ENCODE data around the gene ARL17A. TPM values are rescaled to one million over a fixed set of nuclear protein-coding genes. Genes with fewer than 3 reads are reported as not detected.
"Not testable (repeated sequence)": the region's sequence is repeated elsewhere in the genome, so short reads cannot be mapped to it uniquely, and the experiment has no call there.

Gene ARL17A
- 10 to 100 TPM; 19.1 to 54.7 (median 29.6) TPM for polyA plus RNA-seq (ENCODE audit: insufficient read length in 4 of 4)

- DNase-seq (ENCODE audit: low read depth in 4 of 4, low spot score in 3 of 4): not testable (repeated sequence)
These were observed at the start of gene ARL17A for GRCh38 chr17:46579083-46580075. Gene ARL17A, minus strand, starts transcription at chr17:46579691. Its CDS starts 3,369 bp downstream, at chr17:46576322.

GRCh38 chr17:46628753-46629436 is 49.4 kb upstream of the ARL17A start:
- not testable (repeated sequence) for DNase-seq (ENCODE audit: low read depth in 4 of 4, low spot score in 3 of 4)

DNA sequence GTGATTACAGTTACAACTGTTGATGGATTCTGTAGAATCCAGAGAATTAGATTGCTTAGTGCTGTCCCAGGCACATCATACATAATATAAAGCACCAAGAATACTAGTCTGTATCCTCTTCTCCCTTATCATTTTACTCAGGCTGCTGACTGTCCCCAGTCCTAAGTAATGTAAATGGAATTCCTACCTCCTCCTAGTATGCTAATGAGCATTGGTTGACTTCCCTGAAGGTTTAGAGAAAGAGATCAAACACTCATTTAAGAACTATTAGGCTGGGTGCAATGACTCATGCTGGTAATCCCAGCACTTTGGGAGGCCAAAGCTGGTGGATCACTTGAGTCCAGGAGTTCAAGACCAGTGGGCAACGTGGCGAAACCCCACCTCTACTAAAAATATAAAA is 48.0 kb upstream of the ARL17A start:
- DNase-seq (ENCODE audit: low read depth in 4 of 4, low spot score in 3 of 4): not testable (repeated sequence)

GRCh38 chr17:46624726-46625125 is 45.2 kb upstream of the ARL17A start:
- DNase-seq (ENCODE audit: low read depth in 4 of 4, low spot score in 3 of 4): not testable (repeated sequence)

DNA sequence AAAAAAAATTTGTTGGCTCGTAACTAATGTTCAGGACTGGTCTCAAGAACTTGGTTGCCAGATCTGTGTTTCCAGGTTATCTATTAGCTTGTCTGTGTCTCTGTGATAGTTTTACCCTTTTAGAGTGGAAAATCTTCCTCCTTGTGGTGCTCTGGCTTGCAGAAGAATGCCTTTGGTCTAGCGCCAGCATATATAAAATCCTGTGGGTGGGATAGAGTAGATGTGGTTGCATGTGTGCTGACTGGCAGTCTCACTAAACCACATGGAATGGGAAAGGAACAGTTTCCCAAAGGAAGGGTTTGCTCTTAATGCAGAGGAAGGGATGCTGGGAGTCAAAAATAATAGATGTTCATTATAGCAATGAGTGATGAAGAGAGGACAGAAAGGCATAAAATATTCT is 44.3 kb upstream of the ARL17A start:
- not testable (repeated sequence) for DNase-seq (ENCODE audit: low read depth in 4 of 4, low spot score in 3 of 4)

DNA sequence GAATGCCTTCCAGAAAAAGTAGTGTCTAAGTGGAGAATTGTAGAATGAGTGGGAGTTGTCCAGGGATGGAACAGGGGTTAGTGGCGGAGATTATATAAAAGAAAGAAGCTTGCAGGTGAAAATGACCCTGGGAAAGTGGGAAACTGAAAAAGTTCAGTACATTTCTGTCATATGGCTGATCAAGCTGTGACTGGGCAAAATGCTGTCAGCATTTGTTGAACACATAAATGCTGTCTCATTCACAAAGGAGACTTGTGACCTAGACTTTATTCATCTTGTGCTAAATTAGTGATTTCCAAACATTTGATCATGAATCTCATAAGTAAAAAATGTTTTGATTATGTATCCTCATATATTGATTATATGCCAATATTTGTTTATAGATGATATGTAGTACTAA is 39.5 kb upstream of the ARL17A start:
- not testable (repeated sequence) for DNase-seq (ENCODE audit: low read depth in 4 of 4, low spot score in 3 of 4)

DNA sequence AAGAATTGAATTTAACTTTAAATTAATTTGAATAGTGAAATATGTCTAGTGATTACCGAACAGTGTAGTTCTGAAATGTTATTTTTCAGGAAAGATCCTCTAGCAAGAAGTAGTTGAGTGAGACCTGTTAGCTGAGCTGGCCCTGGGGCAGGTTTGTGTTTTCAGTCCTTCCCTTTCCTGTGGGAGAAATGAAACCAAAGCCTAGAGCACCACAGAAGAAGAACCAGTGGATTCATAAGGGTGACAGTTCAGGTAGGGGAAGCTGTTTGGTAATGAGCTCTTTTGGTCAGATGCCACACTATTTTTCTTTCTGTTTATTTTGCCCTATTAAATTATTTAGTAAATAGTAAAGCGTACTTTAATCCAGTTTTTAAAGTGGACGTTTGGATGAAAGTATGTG is 37.6 kb upstream of the ARL17A start:
- DNase-seq (ENCODE audit: low read depth in 4 of 4, low spot score in 3 of 4): not testable (repeated sequence)

DNA sequence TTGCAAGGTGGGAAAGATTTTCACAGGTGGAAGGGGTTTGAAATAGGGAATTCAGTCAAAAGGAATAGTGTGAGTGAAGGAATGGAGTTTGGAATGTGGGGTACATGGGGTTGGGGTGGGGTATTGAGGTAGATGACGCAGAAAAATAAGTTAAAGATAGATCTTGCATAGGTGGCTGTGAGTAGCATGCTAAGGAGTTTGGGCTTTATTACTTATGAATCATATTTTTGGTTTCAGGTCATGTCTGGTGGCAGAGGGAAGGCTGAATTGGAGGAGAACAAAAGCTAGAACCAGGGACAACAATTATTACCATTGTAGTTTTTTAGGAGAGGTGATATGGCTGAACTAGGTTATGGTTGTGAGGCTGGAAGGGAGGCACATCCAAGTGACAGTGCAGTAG is 34.4 kb upstream of the ARL17A start:
- not testable (repeated sequence) for DNase-seq (ENCODE audit: low read depth in 4 of 4, low spot score in 3 of 4)

DNA sequence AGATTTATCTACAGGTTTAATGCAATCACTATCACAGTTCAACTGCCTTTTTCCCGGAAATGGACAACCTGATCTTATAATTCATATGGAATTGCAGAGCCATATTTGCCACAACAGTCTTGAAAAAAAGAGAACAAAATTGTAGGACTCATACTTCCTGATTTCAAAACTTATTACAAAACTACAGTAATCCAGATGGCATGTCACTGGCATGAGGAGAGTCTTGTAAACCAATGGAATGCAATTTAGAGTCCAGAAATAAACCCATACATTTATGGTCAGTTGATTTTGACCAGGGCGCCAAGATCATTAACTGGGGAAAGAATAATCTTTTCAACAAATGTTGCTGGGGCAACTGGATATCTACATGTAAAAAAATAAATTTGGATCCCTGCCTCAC is 31.8 kb upstream of the ARL17A start:
- not testable (repeated sequence) for DNase-seq (ENCODE audit: low read depth in 4 of 4, low spot score in 3 of 4)

- DNase-seq (ENCODE audit: low read depth in 4 of 4, low spot score in 3 of 4): not testable (repeated sequence)
These were observed 23.6 kb upstream of the ARL17A start for GRCh38 chr17:46603125-46603524.

DNA sequence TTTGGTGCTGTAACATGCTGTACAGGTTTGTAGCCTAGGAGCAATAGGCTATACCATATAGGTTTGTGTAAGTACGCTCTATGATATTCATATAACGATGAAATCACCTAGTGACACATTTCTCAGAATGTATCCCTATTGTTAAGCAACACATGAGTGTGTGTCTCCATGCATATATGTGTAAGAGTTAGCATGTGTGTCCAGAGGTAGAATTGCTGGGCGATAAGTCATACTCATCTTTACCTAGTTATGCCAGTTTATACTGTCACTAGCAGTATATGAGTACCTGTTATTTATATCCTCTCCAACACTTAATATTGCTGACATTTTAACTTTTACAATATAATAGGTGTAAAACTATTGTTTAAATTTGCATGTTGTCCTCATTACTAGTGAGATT is 21.3 kb upstream of the ARL17A start:
- not testable (repeated sequence) for DNase-seq (ENCODE audit: low read depth in 4 of 4, low spot score in 3 of 4)

DNA sequence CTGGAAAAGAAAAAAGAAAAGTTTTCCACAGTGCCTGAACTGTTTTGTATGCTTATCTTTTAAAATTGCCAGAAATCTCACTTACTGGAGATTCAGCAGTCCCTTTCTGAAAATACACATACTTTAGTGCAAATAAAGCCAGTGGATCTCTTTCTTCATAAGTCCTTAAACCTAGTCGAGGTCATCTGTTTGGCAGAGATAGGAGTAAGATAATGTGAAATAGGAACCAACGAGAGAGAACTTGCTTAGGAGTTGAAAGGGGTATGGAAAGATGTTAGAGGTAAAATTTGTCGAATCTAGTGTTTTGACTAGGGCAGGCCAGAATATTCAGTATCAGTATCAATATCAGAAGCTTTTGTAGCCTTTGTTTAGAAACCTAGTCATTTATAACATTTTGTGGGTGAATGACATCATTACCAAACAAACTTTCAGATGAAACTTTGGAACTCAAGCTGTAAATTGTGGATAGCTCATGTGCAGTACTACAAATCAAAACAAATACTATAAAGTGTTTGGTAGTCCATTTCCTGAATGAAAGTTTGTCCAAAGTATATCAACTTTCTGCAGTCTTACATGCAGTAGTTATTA is 18.9 kb upstream of the ARL17A start:
- not testable (repeated sequence) for DNase-seq (ENCODE audit: low read depth in 4 of 4, low spot score in 3 of 4)

DNA sequence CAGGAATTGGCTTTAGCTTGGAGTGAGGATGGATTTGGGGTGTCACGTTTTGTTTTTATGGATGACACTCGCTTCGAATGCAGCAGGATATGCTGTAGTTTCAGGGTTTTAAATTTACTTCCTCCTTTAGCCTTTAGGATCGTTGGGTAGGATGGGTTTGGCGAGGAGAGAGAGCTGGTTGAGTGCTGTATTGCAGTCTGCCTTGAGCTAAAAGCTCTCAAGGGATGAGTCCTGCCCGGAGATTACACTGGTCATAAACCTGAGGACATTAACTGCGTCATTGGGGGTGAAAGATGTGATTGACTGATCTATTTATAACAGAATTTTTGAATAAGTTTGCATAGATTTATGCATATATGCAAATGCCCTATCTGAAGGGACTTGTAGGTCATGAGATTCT is 11.8 kb upstream of the ARL17A start:
- DNase-seq (ENCODE audit: low read depth in 4 of 4, low spot score in 3 of 4): not testable (repeated sequence)

- DNase-seq (ENCODE audit: low read depth in 4 of 4, low spot score in 3 of 4): not testable (repeated sequence)
These were observed 11.0 kb upstream of the ARL17A start, which contains the start of gene NSF for GRCh38 chr17:46590157-46591146. Gene NSF, plus strand, starts transcription at chr17:46590669. Its CDS starts 107 bp downstream, at chr17:46590776.

DNA sequence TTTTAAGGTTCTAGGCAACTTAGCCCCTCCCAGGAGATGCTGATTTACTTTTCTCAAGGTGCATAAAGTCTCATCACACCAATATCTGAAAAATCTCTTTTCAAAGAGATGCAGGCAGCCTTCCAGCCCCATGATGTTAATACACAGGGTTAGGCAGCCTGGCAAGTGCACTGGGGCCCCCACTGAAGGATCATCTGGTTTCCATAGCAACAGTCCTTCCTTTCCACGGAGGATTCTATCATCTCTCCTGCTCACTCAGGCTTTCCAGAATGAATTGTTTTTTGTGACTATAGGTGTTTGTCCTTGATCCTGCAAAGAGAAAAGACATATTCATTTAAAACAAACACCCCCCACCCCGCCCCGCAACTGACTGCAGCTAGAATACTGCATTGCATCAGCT is 6.0 kb upstream of the ARL17A start:
- DNase-seq (ENCODE audit: low read depth in 4 of 4, low spot score in 3 of 4): not testable (repeated sequence)

DNA sequence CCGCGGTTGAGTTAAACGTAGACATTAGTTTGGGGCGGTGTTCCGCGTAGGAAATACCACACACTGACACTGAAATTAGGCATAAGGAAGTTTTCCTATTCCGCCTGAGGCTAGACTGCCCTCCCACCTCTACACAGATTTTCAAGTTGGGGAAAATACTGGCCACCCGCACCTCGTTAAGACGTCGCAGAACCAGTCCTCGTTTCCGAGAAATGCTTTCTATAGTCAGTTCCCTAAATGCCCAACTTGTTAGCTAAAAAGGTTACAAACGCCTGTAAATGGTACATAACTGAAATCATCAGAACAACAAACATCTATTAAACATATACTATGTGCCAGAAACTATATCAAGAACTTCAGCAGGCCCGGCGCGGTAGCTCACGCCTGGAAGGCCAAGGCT is 591 bp upstream of the ARL17A start:
- DNase-seq (ENCODE audit: low read depth in 4 of 4, low spot score in 3 of 4): not testable (repeated sequence)

DNA sequence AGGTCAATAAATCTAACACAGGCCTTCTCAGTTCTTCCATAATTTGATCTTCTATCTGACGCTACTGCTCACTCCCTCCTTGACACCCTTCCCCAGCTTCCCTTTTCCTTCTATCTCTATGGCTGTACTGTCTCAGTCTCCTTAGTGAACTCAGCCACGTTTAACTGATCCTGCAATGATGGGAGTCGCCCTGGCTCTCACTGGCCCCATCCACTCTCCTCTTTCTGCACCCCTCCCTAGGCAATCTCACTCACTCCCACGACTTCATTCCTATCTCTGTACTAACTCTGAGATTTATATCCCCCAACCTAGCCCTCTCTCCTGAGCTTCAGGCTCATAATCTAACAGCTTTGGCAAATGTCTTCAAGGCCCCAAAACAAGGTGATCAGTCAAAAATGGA is 7.7 kb downstream of the ARL17A start:
- not testable (repeated sequence) for DNase-seq (ENCODE audit: low read depth in 4 of 4, low spot score in 3 of 4)

DNA sequence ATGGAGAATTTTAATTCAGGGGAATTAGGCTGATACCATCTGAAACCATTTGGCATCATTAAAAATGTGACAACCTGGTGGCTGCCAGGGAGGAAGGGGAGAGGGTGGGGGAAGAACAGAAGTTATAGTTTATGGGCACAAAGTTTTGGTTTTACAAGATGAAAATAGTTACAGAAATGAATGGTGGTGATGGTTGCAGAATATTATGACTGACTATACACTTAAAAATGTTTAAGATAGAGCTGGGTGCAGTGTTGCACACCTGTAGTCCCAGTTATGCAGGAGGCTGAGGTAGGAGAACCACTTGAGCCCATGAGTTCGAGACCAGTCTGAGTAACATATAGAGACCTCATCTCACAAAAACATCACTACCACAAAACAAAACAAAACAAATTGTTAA is 12.5 kb downstream of the ARL17A start:
- not testable (repeated sequence) for DNase-seq (ENCODE audit: low read depth in 4 of 4, low spot score in 3 of 4)

DNA sequence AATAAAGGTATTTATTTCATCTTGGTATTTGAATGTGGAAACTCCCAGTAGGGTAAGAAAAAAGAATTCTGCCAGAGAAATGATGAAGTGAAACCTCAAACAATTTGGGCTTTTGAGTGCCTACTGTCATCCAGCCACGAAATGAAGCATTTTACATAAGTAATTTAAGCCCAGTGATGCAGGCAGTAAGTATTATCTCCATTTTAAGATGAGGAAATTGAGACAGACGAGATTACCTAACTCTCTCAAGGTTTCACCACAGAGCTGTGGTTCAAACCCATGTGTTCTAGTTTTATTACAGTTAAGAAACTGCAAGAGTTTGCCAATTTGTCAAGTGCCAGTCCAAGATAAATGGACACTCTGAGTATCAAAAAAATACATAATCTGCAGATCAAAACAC is 13.2 kb downstream of the ARL17A start:
- DNase-seq (ENCODE audit: low read depth in 4 of 4, low spot score in 3 of 4): not testable (repeated sequence)

GRCh38 chr17:46560048-46560447 is 19.4 kb downstream of the ARL17A start:
- not testable (repeated sequence) for DNase-seq (ENCODE audit: low read depth in 4 of 4, low spot score in 3 of 4)
